K562 (cell line): ENCODE measurements around the gene TCEAL5. TPM values are rescaled to one million over a fixed set of nuclear protein-coding genes. Genes with fewer than 3 reads are reported as not detected.

Experiments used
- BCL6 ChIP-seq: fragments of 250-450 bp; sonication (Bioruptor Pico); IDR thresholded peaks from 2 replicates; pipeline ENCODE4 v1.4.0; 2020
- CHD4 ChIP-seq: fragments of 200-600 bp; sonication (generic); IDR thresholded peaks from 3 replicates; pipeline ENCODE4 v1.6.1; 2012; ENCODE audit warnings: low read depth, mild to moderate bottlenecking, mixed read lengths, low read length, inconsistent platforms; ENCODE audit not compliant: insufficient read depth, insufficient replicate concordance, poor library complexity, severe bottlenecking
- FOXK2 ChIP-seq, 2 experiments: fragments of 450-650 bp; IDR thresholded peaks in 1 of 2; conservative IDR thresholded peaks in 1 of 2; 2 replicates each; pipeline ENCODE4 v1.6.1; 2016; ENCODE audit warnings: low read depth in 2 of 2, mild to moderate bottlenecking in 1 of 2
- FOXM1 ChIP-seq, 2 experiments: fragments of 450-650 bp in 1 of 2; sonication (generic) in 1 of 2; formaldehyde crosslinking in 1 of 2; IDR thresholded peaks; 2 replicates each; pipeline versions ENCODE4 v1.6.1 to v1.9.0; 2017 to 2022; ENCODE audit warnings: low read depth in 2 of 2, mild to moderate bottlenecking in 2 of 2, missing genetic modification reagents in 1 of 2, moderate library complexity in 1 of 2
- MBD2 ChIP-seq: sonication (generic); IDR thresholded peaks from 2 replicates; pipeline ENCODE4 v1.6.1; 2016; ENCODE audit warnings: low read depth, borderline replicate concordance
- NUFIP1 ChIP-seq: fragments of 450-650 bp; IDR thresholded peaks from 2 replicates; pipeline ENCODE4 v1.6.1; 2018; ENCODE audit not compliant: partially characterized antibody
- POLR2A ChIP-seq: fragments of 450-650 bp; conservative IDR thresholded peaks from 2 replicates; pipeline ENCODE4 v1.6.1; 2016
- PRMT5 ChIP-seq: sonication (generic); formaldehyde crosslinking; IDR thresholded peaks from 2 replicates; pipeline ENCODE4 v1.5.0; 2020; ENCODE audit warnings: missing genetic modification reagents
- SMAD4 ChIP-seq: fragments of 250-450 bp; sonication (Bioruptor Pico); conservative IDR thresholded peaks from 2 replicates; pipeline ENCODE4 v1.8.0; 2021; ENCODE audit warnings: inconsistent platforms, mild to moderate bottlenecking, moderate library complexity
- TAF1 ChIP-seq: IDR thresholded peaks from 2 replicates; pipeline ENCODE4 v1.6.1; 2011; ENCODE audit warnings: mild to moderate bottlenecking, low read length, moderate library complexity; ENCODE audit not compliant: insufficient read depth, control insufficient read depth, severe bottlenecking; ENCODE audit errors: extremely low read depth
- TAF7 ChIP-seq: fragments of 450-650 bp; IDR thresholded peaks from 2 replicates; pipeline ENCODE4 v1.6.1; 2016; ENCODE audit warnings: missing genetic modification characterization, missing compliant biosample characterization
- TRIM24 ChIP-seq, 2 experiments: fragments of 450-650 bp; IDR thresholded peaks; 2 replicates each; pipeline ENCODE4 v1.6.1; 2016
- VEZF1 ChIP-seq: fragments of 200-800 bp; sonication (Bioruptor generic); IDR thresholded peaks from 2 replicates; pipeline ENCODE4 v1.6.1; 2017; ENCODE audit warnings: missing genetic modification characterization, missing compliant biosample characterization
- ZNF165 ChIP-seq: fragments of 250-450 bp; sonication (Bioruptor Pico); IDR thresholded peaks from 2 replicates; pipeline ENCODE4 v1.4.0; 2020; ENCODE audit warnings: borderline replicate concordance
- ZNF232 ChIP-seq: sonication (generic); formaldehyde crosslinking; IDR thresholded peaks from 2 replicates; pipeline ENCODE4 v1.8.0; 2022; ENCODE audit warnings: mild to moderate bottlenecking, missing genetic modification reagents
- ZNF764 ChIP-seq: fragments of 250-450 bp; sonication (Bioruptor Pico); IDR thresholded peaks from 2 replicates; pipeline ENCODE4 v1.4.0; 2020; ENCODE audit warnings: low read depth, mild to moderate bottlenecking, moderate library complexity
- ZNF766 ChIP-seq: fragments of 200-800 bp; sonication (Bioruptor generic); conservative IDR thresholded peaks from 2 replicates; pipeline ENCODE4 v1.6.1; 2016; ENCODE audit warnings: missing genetic modification characterization, missing compliant biosample characterization
- polyA plus RNA-seq, 8 experiments: library from polyadenylated mRNA; depleted of rRNA in 4 of 8; stranded (reverse) in 5 of 8; unstranded in 3 of 8; fragments of >200 nt; fragmentation: Nextera tagmentation in 2 of 8; fragmentation: Illumina TruSeq in 1 of 8; extraction: Ambion mirVana in 2 of 8; extraction: Trizol in 1 of 8; gene quantifications; 2 replicates each; pipeline versions ENCODE4 v1.2.1 to v1.2.3, GENCODE V29; 2011 to 2014; ENCODE audit warnings: inconsistent platforms in 1 of 8, missing spikeins in 1 of 8
- total RNA-seq, 7 experiments: library from RNA; depleted of rRNA in 6 of 7; stranded (reverse); fragments of >200 nt in 6 of 7; fragmentation: Illumina TruSeq in 2 of 7; extraction: Trizol in 2 of 7; gene quantifications; 2 replicates each; pipeline versions ENCODE4 v1.2.1 to v1.2.3, GENCODE V29; 2011 to 2021; ENCODE audit warnings: low replicate concordance in 1 of 7
- TF ChIP-seq, protein P1 (sequence below): fragments of 250-450 bp; sonication (Bioruptor Pico); IDR thresholded peaks from 2 replicates; pipeline ENCODE4 v1.4.0; 2020

TCEAL5 gene
- total and polyA plus RNA-seq, 9 of the 15 experiments (the other 6 are each of a cell fraction or from before 2014, with no cell fraction given) = 0.10 to 0.18 TPM; not detected in 7

DNA sequence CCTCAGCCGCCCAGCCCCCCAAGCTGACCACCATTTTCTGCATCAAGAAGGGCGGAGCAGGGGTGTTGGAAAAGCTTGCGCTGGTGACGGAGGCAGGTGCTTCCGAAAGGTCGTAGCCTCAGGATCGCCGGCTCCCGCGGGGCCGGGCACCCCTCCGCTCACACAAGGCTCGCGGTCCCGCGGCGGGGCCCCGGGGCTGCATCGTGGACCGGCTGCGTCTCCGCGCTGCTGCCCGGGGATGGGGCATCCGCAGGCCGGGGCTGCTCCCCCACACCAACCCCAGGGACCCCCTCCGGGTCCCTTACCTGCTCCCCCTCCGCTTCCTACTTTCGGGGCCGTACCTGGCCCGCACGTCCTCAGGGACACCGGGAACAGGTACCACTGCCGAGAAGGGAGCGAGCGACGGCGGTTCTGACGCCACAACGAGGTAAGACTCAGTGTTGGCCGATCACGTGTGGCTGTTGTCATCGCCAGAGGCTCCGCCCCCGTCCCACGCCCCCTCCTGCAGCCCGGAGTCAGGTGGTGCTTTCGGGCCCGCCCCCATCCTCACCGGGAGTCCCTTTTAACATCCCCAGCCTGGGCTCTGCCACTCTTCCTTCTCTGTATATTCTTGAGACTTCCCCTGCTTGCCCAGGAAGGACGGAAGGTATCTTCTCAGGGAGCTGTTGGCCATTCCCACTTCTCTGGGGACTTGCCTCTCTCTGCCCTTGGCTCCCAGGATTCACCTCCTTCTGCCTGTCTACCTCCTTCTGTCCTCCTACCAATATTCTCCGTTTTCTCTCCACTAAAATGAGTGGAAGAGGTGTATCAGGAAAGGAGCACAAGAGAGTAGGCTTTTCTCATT, 34.2 kb upstream of the TCEAL5 start, which contains the start of gene BEX2 (continued):
- TF ChIP-seq, protein P1, sequence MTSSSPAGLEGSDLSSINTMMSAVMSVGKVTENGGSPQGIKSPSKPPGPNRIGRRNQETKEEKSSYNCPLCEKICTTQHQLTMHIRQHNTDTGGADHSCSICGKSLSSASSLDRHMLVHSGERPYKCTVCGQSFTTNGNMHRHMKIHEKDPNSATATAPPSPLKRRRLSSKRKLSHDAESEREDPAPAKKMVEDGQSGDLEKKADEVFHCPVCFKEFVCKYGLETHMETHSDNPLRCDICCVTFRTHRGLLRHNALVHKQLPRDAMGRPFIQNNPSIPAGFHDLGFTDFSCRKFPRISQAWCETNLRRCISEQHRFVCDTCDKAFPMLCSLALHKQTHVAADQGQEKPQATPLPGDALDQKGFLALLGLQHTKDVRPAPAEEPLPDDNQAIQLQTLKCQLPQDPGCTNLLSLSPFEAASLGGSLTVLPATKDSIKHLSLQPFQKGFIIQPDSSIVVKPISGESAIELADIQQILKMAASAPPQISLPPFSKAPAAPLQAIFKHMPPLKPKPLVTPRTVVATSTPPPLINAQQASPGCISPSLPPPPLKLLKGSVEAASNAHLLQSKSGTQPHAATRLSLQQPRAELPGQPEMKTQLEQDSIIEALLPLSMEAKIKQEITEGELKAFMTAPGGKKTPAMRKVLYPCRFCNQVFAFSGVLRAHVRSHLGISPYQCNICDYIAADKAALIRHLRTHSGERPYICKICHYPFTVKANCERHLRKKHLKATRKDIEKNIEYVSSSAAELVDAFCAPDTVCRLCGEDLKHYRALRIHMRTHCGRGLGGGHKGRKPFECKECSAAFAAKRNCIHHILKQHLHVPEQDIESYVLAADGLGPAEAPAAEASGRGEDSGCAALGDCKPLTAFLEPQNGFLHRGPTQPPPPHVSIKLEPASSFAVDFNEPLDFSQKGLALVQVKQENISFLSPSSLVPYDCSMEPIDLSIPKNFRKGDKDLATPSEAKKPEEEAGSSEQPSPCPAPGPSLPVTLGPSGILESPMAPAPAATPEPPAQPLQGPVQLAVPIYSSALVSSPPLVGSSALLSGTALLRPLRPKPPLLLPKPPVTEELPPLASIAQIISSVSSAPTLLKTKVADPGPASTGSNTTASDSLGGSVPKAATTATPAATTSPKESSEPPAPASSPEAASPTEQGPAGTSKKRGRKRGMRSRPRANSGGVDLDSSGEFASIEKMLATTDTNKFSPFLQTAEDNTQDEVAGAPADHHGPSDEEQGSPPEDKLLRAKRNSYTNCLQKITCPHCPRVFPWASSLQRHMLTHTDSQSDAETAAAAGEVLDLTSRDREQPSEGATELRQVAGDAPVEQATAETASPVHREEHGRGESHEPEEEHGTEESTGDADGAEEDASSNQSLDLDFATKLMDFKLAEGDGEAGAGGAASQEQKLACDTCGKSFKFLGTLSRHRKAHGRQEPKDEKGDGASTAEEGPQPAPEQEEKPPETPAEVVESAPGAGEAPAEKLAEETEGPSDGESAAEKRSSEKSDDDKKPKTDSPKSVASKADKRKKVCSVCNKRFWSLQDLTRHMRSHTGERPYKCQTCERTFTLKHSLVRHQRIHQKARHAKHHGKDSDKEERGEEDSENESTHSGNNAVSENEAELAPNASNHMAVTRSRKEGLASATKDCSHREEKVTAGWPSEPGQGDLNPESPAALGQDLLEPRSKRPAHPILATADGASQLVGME (CRISPR knock-in tag) = no peak
- no peak for TF ChIP-seq ZNF165 (CRISPR knock-in tag)
- TF ChIP-seq POLR2A = peak; percentile 41; the same call in 1 of the 2 replicates
- peak; percentile 83 to 84 for TF ChIP-seq FOXK2 (conservative IDR thresholded peaks at IDR 0.05 in 1 of 2, IDR thresholded peaks at IDR 0.05 in 1 of 2; ENCODE audit: low read depth in 2 of 2)
- 0 out of 2 replicates have a peak, but pooled peaks have one; percentile 42 for TF ChIP-seq SMAD4
- TF ChIP-seq NUFIP1 = no peak
- TF ChIP-seq BCL6 (CRISPR knock-in tag) = no peak
- TF ChIP-seq FOXM1 (IDR thresholded peaks at IDR 0.05; ENCODE audit: low read depth) = no peak
- TF ChIP-seq FOXM1 (CRISPR knock-in tag; IDR thresholded peaks at IDR 0.05; ENCODE audit: low read depth) = no peak
- peak; percentile 45 for TF ChIP-seq TAF1
- TF ChIP-seq TAF7 (tag) = 0 out of 2 replicates have a peak, but pooled peaks have one; percentile 54
- TF ChIP-seq ZNF766 (CRISPR knock-in tag) = no peak
- TF ChIP-seq ZNF232 (CRISPR knock-in tag) = no peak
- no peak for TF ChIP-seq MBD2
- no peak for TF ChIP-seq PRMT5 (CRISPR knock-in tag)
- no peak for TF ChIP-seq CHD4
- TF ChIP-seq TRIM24 (IDR thresholded peaks at IDR 0.05) = no peak
- TF ChIP-seq VEZF1 (CRISPR knock-in tag) = peak; percentile 49
- no peak for TF ChIP-seq ZNF764
